Mucosa of descending colon (tissue), 3 donors: Measurements from ENCODE around the gene VAMP5. TPM values are rescaled to one million over a fixed set of nuclear protein-coding genes. Genes with fewer than 3 reads are reported as not detected.
A peak's percentile ranks its signal among the peaks of the same experiment; 100 is the strongest.
"Not testable (repeated sequence)": the region's sequence is repeated elsewhere in the genome, so short reads cannot be mapped to it uniquely, and the experiment has no call there.

Experiments
- ATAC-seq: fragments of 200-7000 bp; cut with Tn5 transposase; one replicate; pipeline ENCODE4 v1.9.1; 2020; ENCODE audit warnings: mild to moderate bottlenecking, moderate library complexity
- DNase-seq, 3 donors: peaks; one replicate each; pipeline ENCODE4 v3.0.0-alpha.2; 2020
- H3K36me3 ChIP-seq: fragments of 200-600 bp; one replicate; pipeline ENCODE4 v1.8.0; 2021; ENCODE audit warnings: low read depth, mild to moderate bottlenecking
- H3K4me1 ChIP-seq: fragments of 200-600 bp; one replicate; pipeline ENCODE4 v1.8.0; 2021; ENCODE audit warnings: low read depth, mild to moderate bottlenecking
- H3K4me3 ChIP-seq: fragments of 200-600 bp; one replicate; pipeline ENCODE4 v1.8.0; 2021; ENCODE audit warnings: mild to moderate bottlenecking
- H3K9me3 ChIP-seq: fragments of 200-600 bp; one replicate; pipeline ENCODE4 v1.8.0; 2021; ENCODE audit warnings: mild to moderate bottlenecking
- CTCF ChIP-seq: fragments of 200-600 bp; IDR thresholded peaks from one replicate; pipeline ENCODE4 v1.8.0; 2022; ENCODE audit warnings: antibody characterized with exemption, mild to moderate bottlenecking
- intact Hi-C, 2 donors: fragments of 100-400 bp; cut with DNase I in 1 of 2; cut with micrococcal nuclease in 1 of 2; formaldehyde crosslinking; loops; one replicate each; pipeline versions ENCODE4 v1.11.0 to v1.11.1; 2022; cut with DNase I, micrococcal nuclease
- total RNA-seq, 3 donors: library from RNA; stranded (reverse); fragmentation: NEBNext Ultra II Directional in 2 of 3; extraction: Animal tissue kit (Norgen Biotek cat#: 25700) in 2 of 3; gene quantifications; one replicate each; pipeline versions ENCODE4 v1.2.1 to v1.2.4, GENCODE V29; 2021 to 2023
- donor health status: DM: no; HTN: no; CAD: no; lungs with moderate emphysema.
- donor health status: DM: no; HTN: no; CAD: no.
- donor health status: DM: no; HTN: yes; CAD: no.

VAMP5 gene
- total RNA-seq, 3 donors from 2014 or later: 10.8 to 39.3 (median 28.3) TPM

- H3K36me3 ChIP-seq: no peaks in the 10 kb centered on the region
- intact Hi-C loops: no loop called here
- no peak overlapping the region for H3K4me3 ChIP-seq
- ATAC-seq (no peak), DNase-seq (no peak)
- H3K9me3 ChIP-seq: no peaks in the 10 kb centered on the region
- H3K4me1 ChIP-seq: peaks cover 15% of the 10 kb centered on the region
- TF ChIP-seq CTCF: no peak
Observed at GRCh38 chr2:85589181-85589580, 5.0 kb downstream of the VAMP5 start.

- ATAC-seq (peak; percentile 4), DNase-seq (no peak)
- Histone ChIP-seq H3K36me3 (no peaks in the 10 kb centered on the region), H3K4me3 (no peak overlapping the region), H3K4me1 (peaks cover 16% of the 10 kb centered on the region), H3K9me3 (no peaks in the 10 kb centered on the region)
- no peak for TF ChIP-seq CTCF
- intact Hi-C loops: no loop called here
Observed at GRCh38 chr2:85589982-85590791, 6.0 kb downstream of the VAMP5 start.

- intact Hi-C loops: no loop called here
- no peak for ATAC-seq
- no peak for DNase-seq
- no peak for TF ChIP-seq CTCF
- H3K36me3 ChIP-seq: no peaks in the 10 kb centered on the region
- H3K4me3 ChIP-seq: no peak overlapping the region
- peaks cover 8% of the 10 kb centered on the region for H3K4me1 ChIP-seq
- no peaks in the 10 kb centered on the region for H3K9me3 ChIP-seq
Observed at GRCh38 chr2:85590950-85591349, 6.7 kb downstream of the VAMP5 start.

GRCh38 chr2:85591563-85591962, 7.3 kb downstream of the VAMP5 start:
- Histone ChIP-seq H3K4me3 (no peak overlapping the region), H3K4me1 (peaks cover 12% of the 10 kb centered on the region), H3K9me3 (no peaks in the 10 kb centered on the region), H3K36me3 (no peaks in the 10 kb centered on the region)
- intact Hi-C loops: no loop called here
- TF ChIP-seq CTCF: no peak
- DNase-seq (peak in 1 of 3 donors; percentile 26), ATAC-seq (no peak)

GRCh38 chr2:85592299-85592698, 8.1 kb downstream of the VAMP5 start:
- H3K36me3 ChIP-seq, ATAC-seq, H3K4me3 ChIP-seq, H3K9me3 ChIP-seq, intact Hi-C loops: not testable (repeated sequence)
- DNase-seq: peak in 1 of 3 donors; percentile 18
- peaks cover 16% of the 10 kb centered on the region for H3K4me1 ChIP-seq

GRCh38 chr2:85593023-85593422, 8.8 kb downstream of the VAMP5 start:
- no peak for ATAC-seq
- TF ChIP-seq CTCF: no peak
- no peak for DNase-seq
- Histone ChIP-seq H3K4me3 (no peak overlapping the region), H3K36me3 (no peaks in the 10 kb centered on the region), H3K9me3 (no peaks in the 10 kb centered on the region), H3K4me1 (peaks cover 16% of the 10 kb centered on the region)
- intact Hi-C loops: no loop called here
